Measurements from ENCODE around the gene KLK7. TPM values are rescaled to one million over a fixed set of nuclear protein-coding genes. Genes with fewer than 3 reads are reported as not detected.

Gene KLK7
- total RNA-seq, 1 experiment from 2014 or later = 3.6 TPM

DNA sequence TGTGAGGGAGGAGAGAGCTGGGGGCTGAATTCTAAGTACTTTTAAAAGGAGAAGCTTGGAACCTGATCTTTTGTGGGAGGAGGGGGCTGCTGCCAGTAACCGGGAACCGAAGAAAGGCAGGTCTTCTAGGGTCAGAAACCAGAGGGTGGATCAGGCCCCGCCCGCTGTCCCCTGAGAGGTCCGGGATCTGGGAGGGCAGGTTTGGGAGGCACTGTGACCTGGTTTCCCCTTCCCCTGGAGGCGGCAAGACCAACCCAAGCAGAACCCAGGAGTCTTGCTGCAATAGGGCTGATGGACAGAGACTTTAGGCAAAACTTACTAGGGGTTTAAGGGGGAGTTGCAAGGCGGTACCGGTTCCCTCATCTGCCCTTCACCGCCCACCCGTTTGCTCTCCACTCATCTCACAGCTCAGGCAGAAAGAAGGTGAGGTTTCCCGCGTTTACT is 18.4 kb upstream of the KLK7 start:
- Histone ChIP-seq H3K27me3 (ENCODE audit: low read length) (peaks cover 3% of the 10 kb centered on the region; the same call in 1 of the 2 replicates), H3F3A (ENCODE audit: low read length, unreplicated experiment) (no peaks in the 10 kb centered on the region), H2AFZ (ENCODE audit: low read length) (peak overlapping the region; percentile 40; the same call in 1 of the 2 replicates), H3K4me1 (ENCODE audit: insufficient read depth, low read length) (peaks cover 11% of the 10 kb centered on the region), H3K4me2 (ENCODE audit: low read length) (peak overlapping the region; percentile 44), H3K9me2 (replicated peaks; ENCODE audit: low read length) (no peaks in the 10 kb centered on the region), H3K27ac (ENCODE audit: low read length) (no peak overlapping the region), H4K20me1 (ENCODE audit: low read length) (no peaks in the 10 kb centered on the region), H3K9ac (ENCODE audit: low read length) (no peak overlapping the region), H3K79me2 (ENCODE audit: low read length) (no peaks in the 10 kb centered on the region), H3K9me3 (ENCODE audit: low read length) (no peaks in the 10 kb centered on the region), H3K36me3 (ENCODE audit: low read depth, low read length) (no peaks in the 10 kb centered on the region), H3K4me3 (ENCODE audit: low read length) (peak overlapping the region; percentile 14; the same call in 1 of the 2 replicates)
- ChIA-PET CTCF (interaction anchor here (0.6 kb wide), 1 partner anchor 277 kb away, joined by 4 read pairs; no protein-coding TSS in a partner anchor), POLR2A (ENCODE audit: unreplicated experiment) (no interaction called here)
- intact Hi-C loops (cut with micrococcal nuclease) = no loop called here
- no peak for ATAC-seq
- BruUV-seq (replicated peaks) = no TSS peak
- no peak for DNase-seq
- TF ChIP-seq, protein P1, sequence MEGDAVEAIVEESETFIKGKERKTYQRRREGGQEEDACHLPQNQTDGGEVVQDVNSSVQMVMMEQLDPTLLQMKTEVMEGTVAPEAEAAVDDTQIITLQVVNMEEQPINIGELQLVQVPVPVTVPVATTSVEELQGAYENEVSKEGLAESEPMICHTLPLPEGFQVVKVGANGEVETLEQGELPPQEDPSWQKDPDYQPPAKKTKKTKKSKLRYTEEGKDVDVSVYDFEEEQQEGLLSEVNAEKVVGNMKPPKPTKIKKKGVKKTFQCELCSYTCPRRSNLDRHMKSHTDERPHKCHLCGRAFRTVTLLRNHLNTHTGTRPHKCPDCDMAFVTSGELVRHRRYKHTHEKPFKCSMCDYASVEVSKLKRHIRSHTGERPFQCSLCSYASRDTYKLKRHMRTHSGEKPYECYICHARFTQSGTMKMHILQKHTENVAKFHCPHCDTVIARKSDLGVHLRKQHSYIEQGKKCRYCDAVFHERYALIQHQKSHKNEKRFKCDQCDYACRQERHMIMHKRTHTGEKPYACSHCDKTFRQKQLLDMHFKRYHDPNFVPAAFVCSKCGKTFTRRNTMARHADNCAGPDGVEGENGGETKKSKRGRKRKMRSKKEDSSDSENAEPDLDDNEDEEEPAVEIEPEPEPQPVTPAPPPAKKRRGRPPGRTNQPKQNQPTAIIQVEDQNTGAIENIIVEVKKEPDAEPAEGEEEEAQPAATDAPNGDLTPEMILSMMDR (conservative IDR thresholded peaks at IDR 0.05; ENCODE audit: low read depth, low read length) = no peak
- no peak for TF ChIP-seq EZH2 (IDR thresholded peaks at IDR 0.05; ENCODE audit: low read length, unreplicated experiment)
- TF ChIP-seq EZH2phosphoT487 (IDR thresholded peaks at IDR 0.05; ENCODE audit: borderline replicate concordance, low read length) = no peak

DNA sequence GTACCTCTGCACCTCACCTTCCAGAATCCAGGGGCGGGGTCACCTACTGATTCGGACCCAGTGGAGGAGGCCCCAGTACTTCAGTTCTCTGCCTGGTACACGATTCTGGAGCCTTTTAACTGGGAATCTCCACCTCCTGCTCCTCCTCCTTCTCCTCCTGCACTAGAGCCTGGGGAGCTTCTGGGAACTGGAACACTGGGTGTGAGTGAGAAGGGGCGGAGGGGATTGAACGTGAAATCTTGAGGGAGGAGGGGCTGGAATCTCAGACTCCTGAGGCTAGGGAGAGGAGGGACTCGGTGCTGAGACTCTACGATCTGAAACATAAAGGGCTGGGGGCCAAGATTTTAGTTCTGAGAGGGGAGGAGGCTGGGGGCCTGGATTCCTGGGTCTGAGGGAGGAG is 17.8 kb upstream of the KLK7 start, which contains the start of gene KLK8:
TSS of gene KLK8 (minus strand) at position 90 of the 400 bp plus-strand sequence. CDS start 437 bp downstream, outside the sequence.
- no peak for DNase-seq
- peak within 1 kb of the TSS; percentile 44 for H3K4me2 ChIP-seq (ENCODE audit: low read length)
- H2AFZ ChIP-seq (ENCODE audit: low read length) = peak within 1 kb of the TSS; percentile 40; the same call in 1 of the 2 replicates
- no peaks in the 10 kb centered on the region for H4K20me1 ChIP-seq (ENCODE audit: low read length)
- ChIA-PET CTCF (no interaction called here), POLR2A (ENCODE audit: unreplicated experiment) (no interaction called here)
- no peaks in the 10 kb centered on the region for H3K9me2 ChIP-seq (replicated peaks; ENCODE audit: low read length)
- H3K36me3 ChIP-seq (ENCODE audit: low read depth, low read length) = no peaks in the 10 kb centered on the region
- BruUV-seq (replicated peaks) = no TSS peak
- TF ChIP-seq EZH2phosphoT487 (IDR thresholded peaks at IDR 0.05; ENCODE audit: borderline replicate concordance, low read length) = no peak
- no peak for TF ChIP-seq EZH2 (IDR thresholded peaks at IDR 0.05; ENCODE audit: low read length, unreplicated experiment)
- TF ChIP-seq, protein P1 (conservative IDR thresholded peaks at IDR 0.05; ENCODE audit: low read depth, low read length) = no peak
- intact Hi-C loops (cut with micrococcal nuclease) = no loop called here
- ATAC-seq = no peak
- no peaks in the 10 kb centered on the region for H3K9me3 ChIP-seq (ENCODE audit: low read length)
- H3K4me1 ChIP-seq (ENCODE audit: insufficient read depth, low read length) = peaks cover 11% of the 10 kb centered on the region
- H3K79me2 ChIP-seq (ENCODE audit: low read length) = no peaks in the 10 kb centered on the region
- no peak within 1 kb of the TSS for H3K27ac ChIP-seq (ENCODE audit: low read length)
- no peaks in the 10 kb centered on the region for H3F3A ChIP-seq (ENCODE audit: low read length, unreplicated experiment)
- peak within 1 kb of the TSS; percentile 14; the same call in 1 of the 2 replicates for H3K4me3 ChIP-seq (ENCODE audit: low read length)
- H3K9ac ChIP-seq (ENCODE audit: low read length) = no peak within 1 kb of the TSS
- H3K27me3 ChIP-seq (ENCODE audit: low read length) = peaks cover 3% of the 10 kb centered on the region; the same call in 1 of the 2 replicates

- peak overlapping the region; percentile 29; the same call in 1 of the 2 replicates for H2AFZ ChIP-seq (ENCODE audit: low read length)
- no peak overlapping the region for H3K9ac ChIP-seq (ENCODE audit: low read length)
- BruUV-seq (replicated peaks) = no TSS peak
- no peak for DNase-seq
- TF ChIP-seq, protein P1 (conservative IDR thresholded peaks at IDR 0.05; ENCODE audit: low read depth, low read length) = no peak
- no peak for TF ChIP-seq EZH2phosphoT487 (IDR thresholded peaks at IDR 0.05; ENCODE audit: borderline replicate concordance, low read length)
- TF ChIP-seq EZH2 (IDR thresholded peaks at IDR 0.05; ENCODE audit: low read length, unreplicated experiment) = no peak
- ChIA-PET POLR2A (ENCODE audit: unreplicated experiment) (no interaction called here), CTCF (no interaction called here)
- H3K9me2 ChIP-seq (replicated peaks; ENCODE audit: low read length) = no peaks in the 10 kb centered on the region
- no peak overlapping the region for H3K27ac ChIP-seq (ENCODE audit: low read length)
- no peaks in the 10 kb centered on the region for H3K79me2 ChIP-seq (ENCODE audit: low read length)
- H3K4me2 ChIP-seq (ENCODE audit: low read length) = no peak overlapping the region
- ATAC-seq = no peak
- H4K20me1 ChIP-seq (ENCODE audit: low read length) = no peaks in the 10 kb centered on the region
- H3K36me3 ChIP-seq (ENCODE audit: low read depth, low read length) = no peaks in the 10 kb centered on the region
- H3F3A ChIP-seq (ENCODE audit: low read length, unreplicated experiment) = no peaks in the 10 kb centered on the region
- H3K4me3 ChIP-seq (ENCODE audit: low read length) = no peak overlapping the region
- peaks cover 3% of the 10 kb centered on the region; the same call in 1 of the 2 replicates for H3K27me3 ChIP-seq (ENCODE audit: low read length)
- intact Hi-C loops (cut with micrococcal nuclease) = no loop called here
- no peaks in the 10 kb centered on the region for H3K9me3 ChIP-seq (ENCODE audit: low read length)
- H3K4me1 ChIP-seq (ENCODE audit: insufficient read depth, low read length) = peaks cover 11% of the 10 kb centered on the region
These were observed 17.3 kb upstream of the KLK7 start for GRCh38 chr19:51000981-51001380.

Data from PC-3 (cell line).